Stimulated activated CD4-positive, alpha-beta T cell treated with anti-CD3 and anti-CD28 coated beads, Interleukin-12 subunit alpha, Interleukin-12 subunit beta, amount 100 ng/mL, for 24 hours (primary cell): ENCODE results near the gene ZNF208.
"Not testable (repeated sequence)": the region's sequence is repeated elsewhere in the genome, so short reads cannot be mapped to it uniquely, and the experiment has no call there.

Experiments
- DNase-seq, 2 experiments: peaks; one replicate each; pipeline ENCODE4 v3.0.0-alpha.2; 2020; ENCODE audit warnings: low read depth in 2 of 2

Gene ZNF208

DNA sequence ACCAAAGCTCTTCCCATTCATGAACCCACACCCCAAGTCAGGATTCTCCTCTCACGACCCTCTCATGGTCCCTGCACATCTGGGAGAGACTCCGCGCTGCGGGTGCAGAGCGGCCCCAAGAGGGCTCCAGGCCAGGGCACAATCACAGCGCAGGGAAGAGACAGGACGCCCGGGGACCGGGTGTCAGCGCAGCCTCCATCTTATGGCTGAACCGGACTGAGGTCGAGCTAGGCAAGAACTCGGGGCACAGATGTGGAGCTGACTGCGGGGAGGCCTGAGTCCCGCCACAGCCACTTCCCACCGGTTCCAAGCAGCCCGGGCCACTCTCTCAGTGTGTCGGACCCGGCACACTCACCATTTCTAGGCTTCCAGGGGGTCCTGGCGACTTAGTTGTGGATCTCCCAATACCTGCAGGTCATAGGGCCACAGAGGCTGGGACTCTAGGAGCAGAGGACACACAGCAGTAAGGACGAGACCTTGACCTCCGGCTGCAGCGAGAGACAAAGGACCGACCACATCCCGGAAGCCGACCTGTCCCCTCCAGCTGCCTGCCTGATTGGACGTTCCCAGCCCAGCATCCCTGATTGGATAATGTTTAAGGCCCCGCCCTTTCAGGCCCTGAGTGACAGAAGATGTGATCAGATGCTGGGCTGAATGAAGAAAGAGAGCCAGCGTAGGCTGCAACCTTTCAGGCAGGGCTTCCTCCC is at the start of gene ZNF208:
Gene ZNF208, minus strand, starts transcription at position 507 of the 707 bp plus-strand sequence. Its CDS starts 149 bp downstream, at position 358.
- DNase-seq: not testable (repeated sequence)

DNA sequence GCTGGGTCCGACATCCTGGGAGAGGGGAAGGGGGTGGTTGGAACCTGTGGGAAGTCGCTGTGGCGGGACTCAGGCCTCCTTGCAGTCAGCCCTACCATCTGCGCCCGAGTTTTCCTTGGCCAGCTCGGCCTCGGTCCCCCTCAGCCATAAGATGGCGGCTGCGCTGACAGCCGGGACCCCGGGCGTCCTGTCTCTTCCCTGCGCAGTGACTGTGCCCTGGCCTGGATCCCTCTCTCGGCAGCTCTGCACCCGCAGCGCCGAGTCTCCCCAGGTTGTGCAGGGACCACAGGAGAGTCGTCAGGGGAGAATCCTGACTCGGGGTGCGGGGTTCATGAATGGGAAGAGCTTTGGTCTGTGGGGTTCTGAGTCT is 41.9 kb upstream of the ZNF208 start:
- no peak for DNase-seq

DNA sequence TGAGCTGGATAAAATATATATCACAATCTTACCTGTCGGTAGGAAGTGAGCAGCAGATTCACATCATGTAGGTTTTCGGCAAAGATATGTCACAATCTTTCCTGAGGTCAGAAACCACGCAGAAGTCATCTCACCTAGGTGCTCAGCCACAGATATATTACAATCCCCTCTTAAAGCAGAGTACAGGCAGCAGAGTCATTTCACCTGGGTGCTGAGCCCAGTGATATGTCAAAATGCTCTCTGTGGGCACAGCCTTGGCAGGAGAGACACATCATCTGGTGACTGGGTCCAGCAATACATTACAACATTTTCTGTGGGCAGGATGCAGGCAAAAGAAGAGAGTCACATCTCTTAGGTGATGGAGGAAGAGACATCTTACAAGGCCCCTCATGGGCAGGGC is 30.4 kb upstream of the ZNF208 start:
- not testable (repeated sequence) for DNase-seq

DNA sequence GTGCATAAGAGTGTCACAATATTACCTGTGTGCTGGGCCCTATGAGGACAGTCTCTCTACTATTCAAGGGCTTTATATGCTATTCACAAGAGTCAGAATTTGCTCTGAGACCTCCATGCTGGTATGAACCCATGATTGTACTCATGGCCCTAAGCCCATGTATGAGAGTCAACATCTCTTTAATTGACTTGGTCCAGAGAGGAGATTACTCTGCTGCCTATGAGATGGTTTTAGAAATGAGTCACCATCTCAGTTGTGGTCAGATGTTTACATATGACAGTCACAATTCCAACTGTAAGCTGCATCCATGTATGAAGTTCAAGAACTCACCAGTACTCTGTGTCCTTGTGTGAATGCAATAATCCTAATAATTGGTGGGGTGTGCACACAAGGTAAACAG is 19.9 kb upstream of the ZNF208 start:
- DNase-seq: no peak

DNA sequence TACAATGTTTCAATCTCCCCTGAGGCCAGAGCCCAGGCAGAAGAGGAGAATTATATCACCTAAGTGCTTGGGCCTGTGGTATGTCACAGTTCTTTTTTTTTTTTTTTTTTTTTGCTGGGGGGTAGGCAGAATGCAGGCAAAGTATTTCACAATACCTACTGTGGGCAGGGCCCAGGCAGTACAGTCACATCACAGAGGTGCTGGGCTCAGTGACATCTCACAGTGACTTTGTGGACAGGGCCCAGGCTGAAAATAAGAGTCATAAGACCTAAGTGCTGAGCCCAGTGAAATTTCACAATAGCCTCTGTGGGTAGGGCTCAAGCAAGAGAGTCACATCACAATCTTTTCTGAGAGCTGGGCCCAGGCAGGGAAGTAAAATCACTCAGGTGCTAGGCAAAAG is 15.9 kb upstream of the ZNF208 start:
- no peak for DNase-seq

DNA sequence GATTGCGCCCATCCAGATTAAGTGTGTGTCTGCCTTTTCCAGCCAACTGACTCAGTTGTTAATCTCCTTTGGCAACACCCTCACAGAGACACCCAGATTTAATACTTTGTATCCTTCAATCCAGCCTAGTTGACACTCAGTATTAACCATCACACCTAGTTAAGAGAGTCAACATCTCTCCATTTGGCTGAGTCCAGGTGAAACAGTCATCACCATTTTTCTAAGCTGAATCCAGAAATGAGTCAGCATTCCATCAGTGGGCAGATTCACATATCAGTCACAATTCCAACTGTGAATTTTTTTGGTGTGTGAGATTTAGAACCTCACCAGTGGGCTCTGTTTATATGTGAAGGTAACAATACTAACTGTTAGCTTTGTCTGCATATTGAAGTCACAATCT is 14.8 kb upstream of the ZNF208 start:
- not testable (repeated sequence) for DNase-seq

DNA sequence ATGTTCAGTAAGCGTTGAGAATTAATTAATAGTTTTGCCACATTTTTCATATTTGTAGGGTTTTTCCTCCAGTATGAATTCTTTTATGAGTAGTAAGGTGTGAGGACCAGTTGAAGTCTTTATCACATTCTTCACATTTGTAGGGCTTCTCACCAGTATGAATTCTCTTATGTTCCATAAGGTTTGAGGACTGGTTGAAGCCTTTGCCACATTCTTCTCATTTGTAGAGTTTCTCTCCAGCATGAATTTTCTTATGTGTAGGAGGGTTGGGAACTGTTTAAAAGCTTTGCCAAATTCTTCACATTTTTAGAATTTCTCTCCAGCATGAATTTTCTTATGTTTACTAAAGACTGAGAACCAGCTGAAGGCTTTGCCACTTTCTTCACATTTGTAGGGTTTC is 40.3 kb downstream of the ZNF208 start:
- DNase-seq: no peak

DNA sequence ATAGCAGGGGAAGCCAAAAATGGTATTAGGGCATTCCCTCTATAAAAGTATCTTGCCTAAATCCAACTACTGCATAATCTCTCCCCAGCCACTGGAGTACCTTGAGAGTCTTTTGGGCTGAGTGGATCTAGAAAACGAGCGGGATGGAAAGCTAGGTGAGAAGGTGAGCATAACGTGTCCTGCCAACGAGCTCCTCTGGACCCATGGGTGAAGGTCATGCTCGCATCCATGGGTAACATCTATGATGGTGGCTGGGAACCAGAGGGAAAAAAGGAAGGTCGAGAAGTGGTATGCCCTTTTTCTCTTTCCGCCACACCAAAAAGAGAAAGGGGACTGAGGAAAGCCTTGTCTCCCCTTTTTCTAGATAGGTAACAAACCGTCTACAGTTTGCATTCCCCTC is 63.0 kb downstream of the ZNF208 start:
- DNase-seq: no peak

DNA sequence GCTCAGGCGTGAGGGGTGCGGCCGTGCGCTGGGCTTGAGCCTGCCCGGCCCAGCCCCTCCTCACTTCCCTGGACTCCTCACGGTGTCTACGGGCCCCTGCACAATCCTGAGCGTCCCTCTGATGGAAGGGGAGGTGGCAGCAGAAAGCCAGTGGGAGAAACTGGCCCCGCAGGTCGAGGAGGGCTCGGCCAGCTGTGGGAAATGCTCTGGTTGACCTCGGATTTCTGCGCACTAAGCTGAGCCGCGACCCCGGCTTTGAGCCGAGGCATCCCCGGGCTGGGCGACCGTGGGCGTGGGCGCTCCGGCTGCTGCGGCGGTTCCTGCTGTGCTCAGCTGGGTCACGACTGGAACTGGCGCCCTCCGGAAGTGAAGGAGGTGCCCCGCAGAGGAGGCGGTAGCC is 70.1 kb downstream of the ZNF208 start:
- DNase-seq: no peak

DNA sequence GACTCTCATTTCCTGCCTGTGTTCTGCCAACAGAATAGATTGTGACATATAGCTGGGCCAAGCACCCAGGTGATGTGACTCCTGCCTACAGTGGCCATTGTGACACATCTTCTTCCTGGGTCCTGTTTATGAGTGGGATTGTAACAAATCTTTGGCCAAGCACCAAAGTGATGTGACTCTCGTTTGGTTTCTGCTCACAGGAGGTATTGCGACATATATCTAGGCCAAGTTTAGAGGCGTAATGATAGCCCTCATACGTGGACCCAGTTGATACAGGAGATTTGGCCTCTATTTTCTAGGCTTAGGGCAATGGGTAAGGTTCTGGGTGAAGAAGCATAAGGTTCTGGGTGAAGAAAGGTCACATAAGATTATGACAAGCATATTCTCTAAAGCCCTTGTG is 76.2 kb downstream of the ZNF208 start:
- no peak for DNase-seq

DNA sequence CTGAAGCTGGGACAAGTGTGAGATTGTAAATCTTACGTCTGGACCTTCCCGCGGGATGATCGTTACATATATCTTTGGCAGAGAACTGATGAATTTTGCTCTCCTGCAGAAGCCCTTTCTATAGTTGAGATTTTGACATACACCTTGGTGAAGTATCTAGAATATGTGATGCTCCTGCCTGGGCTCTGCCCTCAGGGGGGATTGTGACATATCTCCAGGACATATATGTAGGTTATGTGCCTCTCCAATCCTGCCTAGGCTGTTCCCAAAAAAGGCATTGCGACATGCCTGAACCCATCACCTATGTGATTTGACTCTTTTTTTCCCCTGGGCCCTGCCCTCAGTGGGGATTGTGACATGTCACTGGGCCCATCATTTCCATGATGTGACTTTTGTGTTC is 76.6 kb downstream of the ZNF208 start:
- DNase-seq: no peak

DNA sequence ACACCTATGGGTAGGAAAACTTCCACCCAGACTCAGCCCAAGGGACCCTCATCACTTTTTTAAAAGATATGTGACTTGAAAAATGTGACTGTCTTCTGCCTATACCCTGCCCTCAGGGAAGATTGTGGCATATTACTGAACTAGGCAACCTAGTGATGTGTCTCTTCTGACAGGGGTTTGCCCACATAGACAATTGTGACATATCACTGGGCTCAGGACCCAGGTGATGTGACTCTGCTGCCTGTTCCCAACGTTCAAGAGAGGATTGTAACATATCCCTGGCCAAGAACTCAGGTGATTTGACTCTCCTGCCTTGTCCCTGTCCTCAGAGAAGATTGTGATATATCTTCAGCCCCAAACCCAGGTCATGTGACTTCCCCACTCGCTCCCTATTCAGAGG is 88.5 kb downstream of the ZNF208 start:
- no peak for DNase-seq

DNA sequence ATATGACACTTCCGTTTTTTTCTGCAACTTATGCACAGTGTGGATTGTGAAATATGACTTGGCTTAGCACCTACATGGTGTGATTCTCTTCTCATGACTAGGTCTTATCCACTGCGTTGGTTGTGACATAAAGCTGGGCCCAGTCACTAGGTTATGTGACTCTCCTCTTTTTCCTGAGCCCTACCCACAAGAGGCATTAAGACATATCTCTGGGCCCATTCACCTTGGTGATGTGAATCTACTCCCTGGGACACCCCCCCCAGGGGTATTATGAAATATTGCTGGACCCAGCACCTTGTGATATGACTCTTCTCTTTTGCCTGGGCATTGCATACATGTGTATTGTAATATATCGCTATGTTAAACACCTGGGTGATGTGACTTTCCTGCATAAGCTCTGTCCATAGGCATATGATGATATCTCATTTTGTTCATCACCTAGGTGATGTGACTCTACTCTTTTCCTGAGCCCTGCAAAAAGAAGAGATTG is 89.0 kb downstream of the ZNF208 start:
- DNase-seq: no peak

DNA sequence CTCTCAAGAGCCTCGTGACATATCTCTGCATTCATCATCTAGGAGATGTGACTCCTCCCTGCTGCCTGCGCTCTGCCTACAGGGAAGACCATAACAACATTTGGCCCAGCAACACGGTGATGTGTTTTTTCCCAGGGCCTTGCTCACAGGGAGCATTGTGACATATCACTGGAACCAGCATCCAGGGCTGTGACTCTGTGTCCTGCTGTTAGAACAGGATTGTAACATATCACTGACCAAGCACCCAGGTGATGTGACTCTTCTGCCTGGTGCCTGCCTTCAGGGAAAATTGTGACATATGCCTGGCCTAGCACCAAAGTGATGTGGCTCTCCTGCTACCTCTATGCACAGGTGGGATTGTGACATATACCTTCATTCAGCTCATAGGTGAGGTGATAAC is 95.3 kb downstream of the ZNF208 start:
- no peak for DNase-seq

DNA sequence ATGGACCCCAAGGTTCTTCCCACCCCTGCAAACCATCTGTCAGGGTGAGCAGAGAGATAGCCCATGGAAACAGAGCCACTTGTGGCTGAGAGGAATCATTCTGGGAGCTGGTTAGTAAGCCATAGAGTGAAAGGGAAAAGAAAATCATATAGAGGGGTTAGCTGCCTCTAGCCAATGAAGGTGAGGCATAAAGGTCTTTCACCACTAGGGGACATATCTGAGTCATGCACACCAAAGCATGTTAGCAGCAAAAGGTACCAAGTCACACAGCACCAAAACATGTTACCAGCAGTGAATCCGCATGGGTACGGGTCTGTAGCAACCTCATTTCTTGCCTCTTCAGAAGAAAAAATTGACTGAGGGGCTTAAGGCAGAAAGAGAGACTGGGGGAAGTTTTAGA is 98.1 kb downstream of the ZNF208 start:
- DNase-seq: no peak

DNA sequence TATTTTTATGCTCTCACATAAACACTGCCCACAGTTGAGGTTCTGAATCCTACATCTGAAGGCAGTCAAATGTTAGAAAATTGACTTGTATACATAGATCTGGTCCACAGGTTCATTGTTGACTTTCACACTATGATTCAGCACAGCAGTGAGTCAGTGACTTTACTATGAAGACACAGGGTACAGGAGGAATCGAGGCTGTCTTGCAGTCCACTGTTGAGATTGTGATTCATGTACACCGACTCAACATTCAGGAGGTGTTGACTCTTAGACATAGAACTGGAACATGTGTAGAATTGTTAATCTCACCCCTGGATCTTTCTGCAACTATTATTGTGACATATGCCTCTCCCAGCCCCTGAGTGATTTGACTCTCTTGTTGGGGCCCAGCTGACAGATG is 100.4 kb downstream of the ZNF208 start:
- DNase-seq: no peak

DNA sequence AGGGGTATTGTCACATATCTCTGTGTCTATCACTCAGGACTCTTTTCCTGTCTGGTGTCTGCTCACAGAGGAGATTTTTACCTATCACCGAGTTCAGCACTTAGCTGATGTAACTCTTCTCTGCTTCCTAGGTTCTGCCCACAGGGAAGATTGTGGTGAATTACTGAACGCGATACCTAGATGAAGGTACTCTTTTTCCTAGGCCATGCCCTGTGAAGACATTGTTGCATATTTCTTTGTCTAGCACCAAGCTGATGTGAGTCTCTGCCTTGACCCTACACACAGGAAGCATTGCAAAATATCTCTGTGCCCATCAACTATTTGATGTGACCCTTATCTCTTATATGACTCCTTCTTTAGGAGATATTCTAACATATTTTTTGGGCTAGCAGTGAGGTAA is 102.7 kb downstream of the ZNF208 start:
- DNase-seq: no peak

DNA sequence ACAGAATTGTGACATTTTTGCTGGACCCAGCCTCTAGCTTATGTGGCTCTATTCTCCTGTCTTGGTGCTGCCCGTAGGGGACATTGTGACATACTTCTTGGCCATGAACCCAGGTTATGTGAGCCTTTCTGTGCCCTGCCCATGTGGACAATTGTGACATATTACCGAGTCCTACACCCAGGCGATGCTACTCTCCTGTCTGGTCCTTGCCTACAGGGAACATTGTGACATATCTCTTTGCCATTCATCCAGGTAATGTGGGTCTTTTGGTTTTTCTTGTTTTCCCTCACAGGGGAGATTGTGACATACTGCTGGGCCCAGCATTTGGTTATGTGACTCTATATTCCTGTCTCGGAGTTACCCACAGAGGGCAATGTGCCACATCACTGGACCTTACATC is 103.2 kb downstream of the ZNF208 start:
- DNase-seq: no peak

DNA sequence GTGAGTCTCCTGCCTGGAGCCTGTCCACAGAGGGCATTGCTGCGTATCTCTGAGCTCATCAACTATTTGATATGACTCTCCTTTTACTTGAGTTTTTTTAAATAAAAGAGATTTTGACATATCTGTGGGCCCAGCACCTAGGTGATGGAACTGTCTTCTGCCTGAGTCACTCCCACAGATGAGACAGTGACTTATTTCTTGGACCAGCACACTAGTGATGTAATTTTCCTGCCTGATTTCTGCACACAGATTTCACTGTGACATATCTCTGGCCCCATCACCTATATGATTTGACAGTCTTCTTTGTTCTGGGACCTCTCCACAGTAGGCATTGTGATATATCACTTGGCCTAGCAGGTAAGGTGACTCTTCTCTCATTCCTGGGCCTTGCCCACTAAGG is 108.2 kb downstream of the ZNF208 start:
- DNase-seq: no peak

DNA sequence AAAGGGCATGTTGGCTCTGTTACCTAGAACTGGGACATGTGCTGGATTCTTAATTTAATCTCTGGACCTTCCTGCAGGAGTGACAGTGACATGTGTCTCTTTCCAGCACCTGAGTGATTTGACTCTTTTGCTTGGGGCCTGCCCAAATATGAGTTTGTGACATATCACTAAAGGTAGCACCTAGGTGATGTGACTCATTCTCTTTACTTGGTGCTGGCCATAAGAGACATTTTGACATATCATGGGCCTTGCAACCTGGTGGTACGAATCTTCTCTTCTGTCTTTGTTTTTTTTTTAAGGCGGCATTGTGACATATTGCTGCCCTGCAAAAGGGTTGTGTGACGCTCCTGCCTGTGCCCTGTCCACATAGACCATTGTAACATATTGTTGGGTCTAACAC is 108.9 kb downstream of the ZNF208 start:
- no peak for DNase-seq

DNA sequence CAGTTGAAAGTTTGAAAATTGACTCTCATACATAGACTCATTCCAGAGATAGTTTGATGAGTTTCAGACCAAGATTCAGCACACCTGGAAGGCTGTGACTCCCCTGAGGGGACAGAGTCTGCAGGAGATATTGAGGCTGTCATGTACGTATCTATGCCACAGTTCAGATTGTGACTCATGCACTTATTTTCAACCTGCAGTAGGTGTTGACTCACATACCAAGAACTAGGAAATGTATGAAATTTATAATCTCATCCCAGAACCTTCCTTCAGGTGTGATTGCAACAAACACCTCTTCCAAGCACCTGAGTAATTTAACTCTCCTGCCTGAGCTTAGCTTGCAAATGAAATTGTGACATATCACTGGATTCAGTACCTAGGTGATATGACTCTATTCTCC is 110.3 kb downstream of the ZNF208 start:
- DNase-seq: no peak

DNA sequence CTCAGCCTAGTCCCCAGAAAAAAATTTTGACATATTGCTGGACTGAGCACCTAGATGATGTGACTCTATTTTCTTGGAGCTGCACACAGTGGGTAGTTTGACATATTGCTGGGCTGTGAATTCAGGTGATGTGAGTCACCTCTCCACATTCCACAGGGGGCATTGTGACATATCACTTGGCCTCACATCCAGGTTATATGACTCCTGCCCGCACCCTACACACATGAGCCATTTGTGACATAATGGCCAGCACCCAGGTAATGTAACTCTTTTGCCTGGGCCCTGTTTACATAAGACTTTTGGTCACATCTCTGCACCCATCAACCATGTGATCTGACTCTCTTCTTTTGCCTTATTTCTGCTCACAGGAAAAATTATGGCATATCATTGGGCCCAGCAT is 119.7 kb downstream of the ZNF208 start:
- DNase-seq: no peak

DNA sequence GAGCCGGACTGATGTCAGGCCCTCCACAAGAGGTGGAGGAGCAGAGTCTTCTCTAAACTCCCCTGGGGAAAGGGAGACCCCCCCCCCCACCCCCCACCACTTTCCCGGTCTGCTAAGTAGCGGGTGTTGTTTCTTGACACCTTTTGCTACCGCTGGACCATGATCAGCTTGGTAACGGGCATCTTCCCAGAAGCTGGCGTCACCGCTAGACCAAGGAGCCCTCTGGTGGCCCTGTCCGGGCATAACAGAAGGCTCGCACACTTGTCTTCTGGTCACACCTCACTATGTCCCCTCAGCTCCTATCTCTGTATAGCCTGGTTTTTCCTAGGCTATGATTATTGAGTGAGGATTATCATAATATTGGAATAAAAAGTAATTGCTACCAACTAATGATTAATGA is 120.7 kb downstream of the ZNF208 start:
- peak in 1 of 2 experiments; percentile 15 for DNase-seq

DNA sequence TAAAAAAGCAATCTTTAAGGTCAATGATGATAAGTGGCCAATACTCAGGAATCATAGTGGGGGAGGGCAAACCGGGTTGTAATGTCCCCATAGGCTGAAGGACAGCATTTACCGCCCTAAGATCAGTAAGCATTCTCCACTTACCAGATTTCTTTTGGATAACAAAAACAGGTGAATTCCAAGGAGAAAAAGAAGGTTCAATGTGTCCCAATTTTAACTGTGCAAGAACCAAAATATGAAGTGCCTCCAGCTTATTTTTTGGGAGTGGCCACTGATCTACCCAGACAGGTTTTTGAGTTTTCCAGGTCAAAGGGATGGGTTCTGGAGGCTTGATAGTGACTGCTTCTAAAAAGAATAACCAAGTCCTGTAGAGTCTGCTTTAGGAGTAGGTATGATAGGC is 125.2 kb downstream of the ZNF208 start:
- not testable (repeated sequence) for DNase-seq
